PC-9 (cell line): ENCODE data around the gene ADAM17.

Source experiments
- EZH2 ChIP-seq: fragments of 200-600 bp; sonication (generic); IDR thresholded peaks from 2 replicates; pipeline ENCODE4 v1.8.0; 2017; ENCODE audit warnings: antibody characterized with exemption, low read depth
- TF ChIP-seq, protein P1 (sequence below): fragments of 200-600 bp; sonication (generic); conservative IDR thresholded peaks from 2 replicates; pipeline ENCODE4 v1.6.1; 2017; ENCODE audit warnings: mixed run types, antibody characterized with exemption, mild to moderate bottlenecking, moderate library complexity

GRCh38 chr2:9596621-9597311, 41.1 kb upstream of the ADAM17 start:
- TF ChIP-seq, protein P1, sequence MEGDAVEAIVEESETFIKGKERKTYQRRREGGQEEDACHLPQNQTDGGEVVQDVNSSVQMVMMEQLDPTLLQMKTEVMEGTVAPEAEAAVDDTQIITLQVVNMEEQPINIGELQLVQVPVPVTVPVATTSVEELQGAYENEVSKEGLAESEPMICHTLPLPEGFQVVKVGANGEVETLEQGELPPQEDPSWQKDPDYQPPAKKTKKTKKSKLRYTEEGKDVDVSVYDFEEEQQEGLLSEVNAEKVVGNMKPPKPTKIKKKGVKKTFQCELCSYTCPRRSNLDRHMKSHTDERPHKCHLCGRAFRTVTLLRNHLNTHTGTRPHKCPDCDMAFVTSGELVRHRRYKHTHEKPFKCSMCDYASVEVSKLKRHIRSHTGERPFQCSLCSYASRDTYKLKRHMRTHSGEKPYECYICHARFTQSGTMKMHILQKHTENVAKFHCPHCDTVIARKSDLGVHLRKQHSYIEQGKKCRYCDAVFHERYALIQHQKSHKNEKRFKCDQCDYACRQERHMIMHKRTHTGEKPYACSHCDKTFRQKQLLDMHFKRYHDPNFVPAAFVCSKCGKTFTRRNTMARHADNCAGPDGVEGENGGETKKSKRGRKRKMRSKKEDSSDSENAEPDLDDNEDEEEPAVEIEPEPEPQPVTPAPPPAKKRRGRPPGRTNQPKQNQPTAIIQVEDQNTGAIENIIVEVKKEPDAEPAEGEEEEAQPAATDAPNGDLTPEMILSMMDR, result no peak
- no peak for TF ChIP-seq EZH2
